Panc1 (cell line): ENCODE measurements around the gene PARP2. TPM values are rescaled to one million over a fixed set of nuclear protein-coding genes. Genes with fewer than 3 reads are reported as not detected.
A peak's percentile ranks its signal among the peaks of the same experiment; 100 is the strongest.

Source experiments
- ATAC-seq: fragments of 200-7000 bp; cut with Tn5 transposase; 2 replicates; pipeline ENCODE4 v1.9.1; 2020; ENCODE audit warnings: mild to moderate bottlenecking, moderate library complexity
- BruUV-seq: library from RNA; stranded (reverse); fragments of 400-500 nt; replicated peaks from 2 replicates; lab custom pipeline; 2021; lab: Mats Ljungman, UMichigan
- CTCF ChIA-PET: fragments of 300-600 bp; sonication (Branson Sonifier 250); formaldehyde crosslinking; loops from one replicate; lab custom pipeline; 2022; ENCODE audit warnings: antibody characterized with exemption; lab: Charles Lee
- POLR2A ChIA-PET: fragments of 300-600 bp; sonication (Branson Sonifier 250); formaldehyde crosslinking; loops from one replicate; lab custom pipeline; 2022; ENCODE audit warnings: antibody characterized with exemption; lab: Charles Lee
- DNase-seq: peaks from one replicate; pipeline ENCODE4 v3.0.0-alpha.2; 2010; ENCODE audit warnings: low read depth, low spot score
- H3K27ac ChIP-seq: 2 replicates; pipeline ENCODE4 v1.5.1; 2011; ENCODE audit warnings: mild to moderate bottlenecking, low read length, inconsistent platforms
- H3K27me3 ChIP-seq: fragments of 200-500 bp; sonication (Bioruptor generic); 2 replicates; pipeline ENCODE4 v1.6.0; 2014; ENCODE audit warnings: low read length, inconsistent platforms; ENCODE audit not compliant: control insufficient read depth, insufficient read depth
- H3K36me3 ChIP-seq: fragments of 200-500 bp; sonication (Bioruptor generic); 2 replicates; pipeline ENCODE4 v1.5.1; 2014; ENCODE audit warnings: inconsistent platforms, mild to moderate bottlenecking, low read length, moderate library complexity; ENCODE audit not compliant: control insufficient read depth, insufficient read depth
- H3K4me1 ChIP-seq: 2 replicates; pipeline ENCODE4 v1.5.1; 2011; ENCODE audit warnings: inconsistent platforms, mild to moderate bottlenecking, low read length, moderate library complexity; ENCODE audit not compliant: control insufficient read depth, insufficient read depth
- H3K4me3 ChIP-seq, 2 experiments: 2 replicates each; pipeline ENCODE4 v1.5.1; 2011 to 2012; ENCODE audit warnings: low read depth in 2 of 2, low read length in 2 of 2, mild to moderate bottlenecking in 2 of 2, inconsistent platforms in 1 of 2, moderate library complexity in 1 of 2
- H3K9me3 ChIP-seq: fragments of 200-500 bp; sonication (Bioruptor generic); 2 replicates; pipeline ENCODE4 v1.5.1; 2014; ENCODE audit warnings: low read depth, mild to moderate bottlenecking, inconsistent platforms, low read length, moderate library complexity; ENCODE audit not compliant: control insufficient read depth, insufficient read depth
- CTCF ChIP-seq: fragments of 450-650 bp; IDR thresholded peaks from 2 replicates; pipeline ENCODE4 v1.5.1; 2017; ENCODE audit warnings: mild to moderate bottlenecking
- POLR2AphosphoS5 ChIP-seq: IDR thresholded peaks from 2 replicates; pipeline ENCODE4 v1.6.1; 2012; ENCODE audit warnings: mild to moderate bottlenecking, low read depth, low read length, moderate library complexity
- REST ChIP-seq, 2 experiments: IDR thresholded peaks; 2 replicates each; pipeline ENCODE4 v1.6.1; 2011 to 2012; ENCODE audit warnings: low read depth in 2 of 2, control low read depth in 1 of 2, low read length in 1 of 2, mild to moderate bottlenecking in 1 of 2, moderate library complexity in 1 of 2; ENCODE audit not compliant: insufficient read depth in 1 of 2
- SIN3A ChIP-seq: IDR thresholded peaks from 2 replicates; pipeline ENCODE4 v1.6.1; 2012; ENCODE audit warnings: low read depth, mild to moderate bottlenecking, low read length, moderate library complexity, borderline replicate concordance; ENCODE audit not compliant: insufficient read depth
- TCF7L2 ChIP-seq: IDR thresholded peaks from 2 replicates; pipeline ENCODE4 v1.6.1; 2011; ENCODE audit warnings: mild to moderate bottlenecking, low read depth, low read length, inconsistent platforms
- in situ Hi-C: cut with HindIII; loops from 2 replicates; pipeline ENCODE4 v1.10.0; 2016; ENCODE audit warnings: low sequenced_read_pairs, low pct_unique_long_range_greater_than_20kb
- intact Hi-C: fragments of 100-400 bp; cut with micrococcal nuclease; formaldehyde crosslinking; loops from one replicate; pipeline ENCODE4 v1.10.0; 2022; ENCODE audit not compliant: unreplicated experiment
- total RNA-seq: library from RNA; stranded (reverse); gene quantifications from one replicate; pipeline ENCODE4 v1.2.1, GENCODE V29; 2021; ENCODE audit not compliant: unreplicated experiment

The PARP2 gene
- total RNA-seq, 1 experiment from 2014 or later, result 26.6 TPM

- POLR2A ChIA-PET, result no interaction called here
- ATAC-seq (peak; percentile 97), DNase-seq (peak; percentile 80)
- CTCF ChIA-PET, result interaction anchor here (0.9 kb wide), 1 partner anchor 8 kb away, joined by 3 read pairs; no protein-coding TSS in a partner anchor
- H3K36me3 ChIP-seq, result no peaks in the 10 kb centered on the region; the same call in 1 of the 2 replicates
- peaks cover 3% of the 10 kb centered on the region; the same call in 1 of the 2 replicates for H3K4me1 ChIP-seq
- TF ChIP-seq SIN3A (peak; percentile 32; the same call in 1 of the 2 replicates), REST (IDR thresholded peaks at IDR 0.05; ENCODE audit: insufficient read depth in 1 of 2, low read depth in 2 of 2, low read length in 1 of 2) (no peak), POLR2AphosphoS5 (peak; percentile 54; the same call in 1 of the 2 replicates), CTCF (peak; percentile 89)
- in situ Hi-C loops, result no loop called here
- no peaks in the 10 kb centered on the region for H3K27me3 ChIP-seq
- BruUV-seq, result TSS peak; percentile 70
- H3K27ac ChIP-seq, result peak within 1 kb of the TSS; percentile 76
- intact Hi-C loops, result no loop called here
- peak within 1 kb of the TSS; percentile 80 to 89 for H3K4me3 ChIP-seq
- H3K9me3 ChIP-seq, result no peaks in the 10 kb centered on the region
Measured at GRCh38 chr14:20305265-20306078, 38.0 kb upstream of the PARP2 start, which contains the start of gene TTC5. TSS of gene TTC5 (minus strand) at chr14:20305951. CDS start at chr14:20305937, 14 bp downstream.

- peak; percentile 18; the same call in 1 of the 2 replicates for ATAC-seq
- TF ChIP-seq CTCF (peak; percentile 47), POLR2AphosphoS5 (no peak), TCF7L2 (no peak)
- H3K4me1 ChIP-seq, result peaks cover 3% of the 10 kb centered on the region; the same call in 1 of the 2 replicates
- H3K27me3 ChIP-seq, result no peaks in the 10 kb centered on the region
- intact Hi-C loops (no loop called here), in situ Hi-C loops (no loop called here)
- no peak for DNase-seq
- no peak overlapping the region for H3K27ac ChIP-seq
- H3K4me3 ChIP-seq, result peak overlapping the region; percentile 80 to 89
- ChIA-PET CTCF (interaction anchor here (0.9 kb wide), 1 partner anchor 9 kb away, joined by 3 read pairs; no protein-coding TSS in a partner anchor), POLR2A (no interaction called here)
- no peaks in the 10 kb centered on the region; the same call in 1 of the 2 replicates for H3K36me3 ChIP-seq
- no TSS peak for BruUV-seq
- H3K9me3 ChIP-seq, result no peaks in the 10 kb centered on the region
Measured at GRCh38 chr14:20306079-20306423, 37.4 kb upstream of the PARP2 start.
